Ovary (tissue), 10 donors: Measurements from ENCODE around the gene PPP2R5C. TPM values are rescaled to one million over a fixed set of nuclear protein-coding genes. Genes with fewer than 3 reads are reported as not detected.
"Not testable (repeated sequence)": the region's sequence is repeated elsewhere in the genome, so short reads cannot be mapped to it uniquely, and the experiment has no call there.

Experiments
- DNase-seq, 5 donors: peaks; one replicate each; pipeline ENCODE4 v3.0.0-alpha.2; 2019 to 2020
- H3K27ac ChIP-seq, 2 donors: fragments of 200-600 bp; one replicate each; pipeline versions ENCODE4 v1.5.1 to v1.8.0; 2019 to 2022
- H3K27me3 ChIP-seq: fragments of 200-600 bp; one replicate; pipeline ENCODE4 v1.8.0; 2022
- H3K36me3 ChIP-seq: fragments of 200-600 bp; sonication (generic); one replicate; pipeline ENCODE4 v1.5.1; 2019
- H3K4me1 ChIP-seq: one replicate; pipeline ENCODE4 v1.8.1; 2013; ENCODE audit warnings: mild to moderate bottlenecking, moderate library complexity; ENCODE audit not compliant: insufficient read depth
- H3K4me3 ChIP-seq: fragments of 200-600 bp; sonication (generic); one replicate; pipeline ENCODE4 v1.5.1; 2017
- H3K9me3 ChIP-seq, 2 donors: fragments of 200-600 bp in 1 of 2; sonication (generic) in 1 of 2; one replicate each; pipeline versions ENCODE4 v1.5.1 to v1.8.1; 2013 to 2019; ENCODE audit warnings: mild to moderate bottlenecking in 1 of 2, moderate library complexity in 1 of 2
- CTCF ChIP-seq, 3 donors: fragments of 450-650 bp in 2 of 3; fragments of 200-600 bp in 1 of 3; IDR thresholded peaks; one replicate each; pipeline versions ENCODE4 v1.5.1 to v1.8.0; 2016 to 2022; ENCODE audit warnings: antibody characterized with exemption in 3 of 3, mild to moderate bottlenecking in 1 of 3
- EP300 ChIP-seq: sonication (generic); formaldehyde crosslinking; IDR thresholded peaks from one replicate; pipeline ENCODE4 v1.6.1; 2017; ENCODE audit warnings: antibody characterized with exemption
- POLR2A ChIP-seq: fragments of 450-650 bp; IDR thresholded peaks from one replicate; pipeline ENCODE4 v1.6.1; 2017; ENCODE audit warnings: antibody characterized with exemption, mild to moderate bottlenecking, moderate library complexity
- WGBS, 3 donors: extraction: QIAGEN DNeasy Blood & Tissue Kit in 1 of 3; methylation state at CpG; one replicate each; pipeline versions ENCODE4 v1.1.5 to v1.1.7; 2013 to 2017; 5-methylcytosine and 5-hydroxymethylcytosine counted together
- intact Hi-C, 4 donors: fragments of 100-400 bp; cut with DNase I; formaldehyde crosslinking; loops; one replicate each; pipeline versions ENCODE4 v1.11.0 to v1.15.1; 2022 to 2023
- long read RNA-seq, 3 donors: library from polyadenylated mRNA in 2 of 3; unstranded in 2 of 3; transcript quantifications; one replicate each; pipeline ENCODE4 v2.0.0 and lab custom pipeline, GENCODE V29; 2021 to 2026
- polyA plus RNA-seq, 2 donors: library from polyadenylated mRNA; stranded (reverse); fragments of 200-250 nt in 1 of 2; fragments of 350-450 nt in 1 of 2; fragmentation: Illumina TruSeq in 1 of 2; extraction: RNeasy Lipid Tissue Mini Kit (QIAGEN cat#74804) in 1 of 2; gene quantifications; one replicate each; pipeline ENCODE4 v1.2.3, GENCODE V29; 2013 to 2014
- total RNA-seq, 7 donors: library from RNA; depleted of rRNA in 2 of 7; stranded (reverse); fragments of >200 nt in 2 of 7; fragmentation: NEBNext Ultra II Directional in 3 of 7; extraction: Animal tissue kit (Norgen Biotek cat#: 25700) in 3 of 7; gene quantifications; one replicate each; pipeline versions ENCODE4 v1.1.0 to v1.2.4, GENCODE V29; 2016 to 2023
- donor health status: DM: no; HTN: no; CAD: no; lungs with moderate emphysema.
- donor health status: DM: no; HTN: no; CAD: no.
- donor health status: Bipolar disorder and iron deficiency.
- donor health status: DM: yes; HTN: yes; CAD: no.
- donor health status: DM: no; HTN: no; CAD: no.
- donor health status: DM: yes; HTN: yes; CAD: no.

Gene PPP2R5C
- total RNA-seq (100 to 1,000 TPM in 4 of 7 donors, 10 to 100 TPM in 3; 63.1 to 136 (median 111) TPM), polyA plus RNA-seq (10 to 100 TPM; 52.8 to 95.3 TPM)
- long read RNA-seq, donor 1, transcript PPP2R5C-205 (12 exons, 1,526 nt): major isoform, 7 of 53 reads
- long read RNA-seq, donor 1, partial matches to known transcripts: 34 of 53 reads
- long read RNA-seq, donor 1, other reads (novel, unspliced or antisense): 7 of 53 reads
- long read RNA-seq, donor 2, full-length matches to known transcripts: 29 of 42 reads
- long read RNA-seq, donor 2, partial matches to known transcripts: 0 of 42 reads
- long read RNA-seq, donor 2, other reads (novel, unspliced or antisense): 13 of 42 reads
- long read RNA-seq, donor 3, full-length matches to known transcripts: 65 of 104 reads
- long read RNA-seq, donor 3, partial matches to known transcripts: 16 of 104 reads
- long read RNA-seq, donor 3, other reads (novel, unspliced or antisense): 23 of 104 reads

GRCh38 chr14:101761032-101761880, at the start of gene PPP2R5C:
PPP2R5C (plus strand) TSS chr14:101761709; CDS start chr14:101761894, 185 bp downstream.
- WGBS, 3 donors: 1 to 2% (median 1%) methylated on average over 50 to 99 of the region's 110 CpGs
- TF ChIP-seq EP300: no peak
- peak; percentile 34 for TF ChIP-seq POLR2A
- no peaks in the 10 kb centered on the region for H3K36me3 ChIP-seq
- H3K4me3 ChIP-seq: peak within 1 kb of the TSS; percentile 91
- H3K4me1 ChIP-seq: no peaks in the 10 kb centered on the region
- intact Hi-C loops: loop anchor here in 3 of 4 donors (2.0 to 10.0 kb wide), 3 partner anchors 74 to 201 kb away; partner anchors contain the start of gene DYNC1H1 (in 1 of the 3)
- peak; percentile 91 to 94 (median 93) for DNase-seq
- H3K27me3 ChIP-seq: no peaks in the 10 kb centered on the region
- no peaks in the 10 kb centered on the region for H3K9me3 ChIP-seq
- H3K27ac ChIP-seq: peak within 1 kb of the TSS; percentile 80 to 96

GRCh38 chr14:101711857-101712233, 49.7 kb upstream of the PPP2R5C start:
- H3K4me3 ChIP-seq, H3K9me3 ChIP-seq, H3K36me3 ChIP-seq, H3K4me1 ChIP-seq, H3K27ac ChIP-seq, DNase-seq, H3K27me3 ChIP-seq: not testable (repeated sequence)
- WGBS, 3 donors: 81 to 92% (median 90%) methylated on average over 6 to 12 of the region's 12 CpGs
- intact Hi-C loops: loop anchor here in 1 of 4 donors (10.0 kb wide), 1 partner anchor 383 kb away; no protein-coding TSS in a partner anchor

GRCh38 chr14:101712341-101712740, 49.2 kb upstream of the PPP2R5C start:
- intact Hi-C loops: loop anchor here in 1 of 4 donors (10.0 kb wide), 1 partner anchor 382 kb away; no protein-coding TSS in a partner anchor
- DNase-seq: peak in 1 of 5 donors; percentile 3

GRCh38 chr14:101713091-101713490, 48.4 kb upstream of the PPP2R5C start:
- H3K4me1 ChIP-seq, H3K27me3 ChIP-seq, H3K36me3 ChIP-seq, H3K4me3 ChIP-seq, H3K9me3 ChIP-seq, H3K27ac ChIP-seq: not testable (repeated sequence)
- WGBS, 3 donors: 86 to 92% (median 91%) methylated on average over 4 to 11 of the region's 11 CpGs
- DNase-seq: peak in 1 of 5 donors; percentile 2
- intact Hi-C loops: loop anchor here in 1 of 4 donors (10.0 kb wide), 1 partner anchor 382 kb away; no protein-coding TSS in a partner anchor

More at GRCh38 chr14:101712341-101712740, 49.2 kb upstream of the PPP2R5C start:
- 91 to 95% (median 91%) methylated on average over 7 to 15 of the region's 15 CpGs for WGBS, 3 donors
- H3K9me3 ChIP-seq, H3K27me3 ChIP-seq, H3K27ac ChIP-seq, H3K4me3 ChIP-seq, H3K4me1 ChIP-seq, H3K36me3 ChIP-seq: not testable (repeated sequence)

DNA sequence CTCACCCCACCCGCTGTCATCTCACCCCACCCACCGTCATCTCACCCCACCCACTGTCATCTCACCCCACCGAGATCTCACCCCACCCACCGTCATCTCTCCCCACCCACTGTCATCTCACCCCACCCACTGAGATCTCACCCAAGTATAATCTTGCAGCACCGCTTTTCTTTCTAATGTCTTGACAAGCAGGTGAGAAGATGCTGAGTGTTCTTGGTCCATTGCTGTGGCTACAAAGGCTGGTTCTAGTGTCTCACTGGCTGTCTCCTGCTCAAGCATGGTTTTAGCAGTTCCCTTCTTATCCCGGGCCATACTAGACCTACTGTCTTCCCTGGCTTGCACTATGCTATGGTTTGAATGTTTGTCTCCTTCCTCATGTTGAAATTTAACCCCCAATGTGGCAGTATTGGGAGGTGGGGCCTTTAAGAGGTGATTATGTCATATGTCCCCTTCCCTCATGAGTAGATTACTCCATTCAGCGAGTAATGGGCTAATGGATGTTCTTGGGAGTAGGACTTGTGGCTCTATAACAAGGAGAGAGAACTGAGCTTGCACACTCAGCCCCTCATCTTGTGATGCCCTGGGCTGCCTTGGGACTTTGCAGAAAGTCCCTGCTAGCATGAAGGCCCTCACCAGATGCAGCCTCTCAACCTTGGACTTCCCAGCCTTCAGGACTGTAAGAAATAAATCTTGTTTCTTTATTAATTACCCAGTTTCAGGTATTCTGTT, 47.7 kb upstream of the PPP2R5C start:
- TF ChIP-seq EP300 (no peak), POLR2A (no peak), CTCF (IDR thresholded peaks at IDR 0.05) (no peak)
- Histone ChIP-seq H3K27me3 (no peaks in the 10 kb centered on the region), H3K27ac (no peak overlapping the region), H3K36me3 (no peaks in the 10 kb centered on the region), H3K4me1 (no peaks in the 10 kb centered on the region), H3K9me3 (no peaks in the 10 kb centered on the region), H3K4me3 (no peak overlapping the region)
- intact Hi-C loops: loop anchor here in 1 of 4 donors (10.0 kb wide), 1 partner anchor 381 kb away; no protein-coding TSS in a partner anchor
- DNase-seq: peak in 1 of 5 donors; percentile 6
- WGBS, 3 donors: 82 to 88% (median 84%) methylated on average over 5 to 7 of the region's 7 CpGs
